ENCODE measurements around the gene EPHA8.
A peak's percentile ranks its signal among the peaks of the same experiment; 100 is the strongest.

EPHA8 gene

DNA sequence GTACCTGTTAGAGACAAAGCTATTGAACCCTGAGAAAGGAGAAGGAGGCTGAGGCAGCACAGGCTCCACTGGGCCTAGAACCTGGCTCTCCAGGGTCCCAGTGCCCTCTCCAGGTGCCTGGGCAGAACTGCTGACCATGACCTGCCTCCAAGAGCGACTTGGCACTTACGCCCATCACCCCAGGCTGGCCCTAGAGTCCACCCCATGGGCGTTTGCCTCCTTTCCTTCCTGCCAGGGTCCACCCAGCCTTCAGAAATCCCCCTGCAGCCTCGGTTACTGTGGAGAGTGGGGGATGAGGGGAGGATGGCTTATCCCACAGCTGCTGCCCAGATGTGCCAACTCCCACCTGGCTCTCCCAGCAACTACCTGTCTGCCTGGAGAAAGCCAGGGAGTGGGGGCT is 58.5 kb downstream of the EPHA8 start:
- Histone ChIP-seq H3K36me3 (ENCODE audit: control insufficient read depth, insufficient read depth, low read length) (no peaks in the 10 kb centered on the region), H3K27ac (ENCODE audit: low read depth, low read length) (no peak overlapping the region), H3K9me3 (ENCODE audit: control insufficient read depth, insufficient read depth, low read depth, low read length) (no peaks in the 10 kb centered on the region), H3K4me1 (ENCODE audit: control insufficient read depth, insufficient read depth, low read length) (peaks cover 9% of the 10 kb centered on the region), H3K27me3 (ENCODE audit: control insufficient read depth, insufficient read depth, low read length) (peaks cover 31% of the 10 kb centered on the region; the same call in 1 of the 2 replicates), H3K4me3 (ENCODE audit: low read depth, low read length) (no peak overlapping the region), H3K9ac (ENCODE audit: low read length) (no peak overlapping the region)

DNA sequence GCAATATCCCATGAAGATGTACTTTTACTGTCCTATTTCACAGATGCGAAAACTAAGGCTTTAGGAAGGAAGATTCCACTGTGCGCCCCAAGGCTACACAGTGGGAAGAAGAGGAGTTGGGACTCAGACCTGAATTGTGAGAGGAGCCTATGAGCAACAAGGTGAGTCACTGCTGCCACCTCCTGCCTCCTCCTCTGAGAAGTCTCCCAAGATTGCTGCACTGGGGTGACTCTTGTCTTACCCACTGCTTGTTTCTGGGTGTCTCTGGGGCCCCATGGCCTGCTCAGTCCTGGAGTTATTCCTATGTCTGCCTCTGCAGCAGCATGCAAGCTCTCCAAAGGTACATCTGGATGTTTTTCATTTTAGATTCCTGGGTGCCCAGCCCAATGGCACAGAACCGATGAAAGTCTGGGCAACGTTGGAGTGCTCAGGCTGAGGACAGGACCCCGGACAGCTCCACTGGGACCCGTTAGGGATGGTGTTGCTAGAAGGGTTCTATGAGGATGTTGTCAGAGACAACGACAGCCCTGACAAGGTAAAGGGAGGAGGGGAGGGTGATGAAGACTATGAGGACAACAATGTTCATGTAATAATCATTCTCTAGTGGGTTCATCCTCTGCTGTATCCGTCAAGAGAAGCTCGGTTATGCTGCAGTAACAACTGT is 62.1 kb downstream of the EPHA8 start:
- H3K27ac ChIP-seq (ENCODE audit: low read depth, low read length): no peak overlapping the region
- peaks cover 21% of the 10 kb centered on the region for H3K4me1 ChIP-seq (ENCODE audit: control insufficient read depth, insufficient read depth, low read length)
- H3K9me3 ChIP-seq (ENCODE audit: control insufficient read depth, insufficient read depth, low read depth, low read length): no peaks in the 10 kb centered on the region
- H3K36me3 ChIP-seq (ENCODE audit: control insufficient read depth, insufficient read depth, low read length): no peaks in the 10 kb centered on the region
- no peak overlapping the region for H3K4me3 ChIP-seq (ENCODE audit: low read depth, low read length)
- peaks cover 20% of the 10 kb centered on the region; the same call in 1 of the 2 replicates for H3K27me3 ChIP-seq (ENCODE audit: control insufficient read depth, insufficient read depth, low read length)
- H3K9ac ChIP-seq (ENCODE audit: low read length): no peak overlapping the region

DNA sequence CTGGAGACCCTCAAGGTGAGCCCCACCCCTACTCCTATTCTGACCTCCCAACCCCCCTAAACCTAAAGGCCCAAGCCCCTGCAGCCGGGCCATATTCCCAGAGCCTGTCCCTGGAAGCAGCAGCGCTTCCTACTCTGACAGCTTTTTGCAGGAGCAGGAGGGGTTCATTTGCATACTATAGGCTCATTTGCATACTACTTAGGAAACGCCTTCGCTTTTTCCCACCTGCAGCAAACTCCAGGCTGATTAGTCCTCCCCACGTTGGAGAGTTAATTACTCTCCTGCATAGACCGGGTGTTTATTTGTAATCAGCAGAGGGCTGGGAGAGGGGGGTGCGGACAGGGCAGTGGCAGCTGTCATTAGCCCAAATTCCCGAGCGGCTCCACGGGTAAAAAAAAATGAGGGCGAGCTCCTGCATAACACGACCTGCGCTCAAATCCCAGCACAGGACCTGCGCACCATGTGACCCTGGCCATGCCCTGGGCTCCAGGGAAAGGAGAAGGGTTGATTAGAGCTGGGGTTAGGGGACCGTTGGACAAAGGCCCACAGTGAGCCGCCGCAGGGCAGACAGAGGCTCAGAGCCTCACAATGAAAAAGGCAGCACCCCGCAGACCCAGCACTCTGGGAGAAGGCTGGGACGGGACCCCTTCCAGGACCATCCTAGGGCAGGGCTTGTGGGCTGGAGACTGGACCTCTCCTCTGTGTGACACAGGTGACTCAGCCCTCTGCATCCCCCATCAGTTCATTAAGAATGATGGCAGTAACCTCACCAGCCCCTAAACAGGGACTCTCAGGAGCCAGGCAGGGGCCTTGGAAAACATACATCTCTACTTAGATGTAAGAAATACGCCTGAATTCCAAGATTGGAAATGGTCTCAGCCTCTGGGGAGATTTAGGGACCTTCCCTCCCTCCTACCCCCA is 63.2 kb downstream of the EPHA8 start:
- peaks cover 19% of the 10 kb centered on the region; the same call in 1 of the 2 replicates for H3K27me3 ChIP-seq (ENCODE audit: control insufficient read depth, insufficient read depth, low read length)
- H3K27ac ChIP-seq (ENCODE audit: low read depth, low read length): no peak overlapping the region
- no peaks in the 10 kb centered on the region for H3K9me3 ChIP-seq (ENCODE audit: control insufficient read depth, insufficient read depth, low read depth, low read length)
- 0 out of 2 replicates have a peak overlapping the region, but pooled peaks have one; percentile 15 for H3K4me3 ChIP-seq (ENCODE audit: low read depth, low read length)
- peaks cover 32% of the 10 kb centered on the region for H3K4me1 ChIP-seq (ENCODE audit: control insufficient read depth, insufficient read depth, low read length)
- no peak overlapping the region for H3K9ac ChIP-seq (ENCODE audit: low read length)
- H3K36me3 ChIP-seq (ENCODE audit: control insufficient read depth, insufficient read depth, low read length): no peaks in the 10 kb centered on the region

DNA sequence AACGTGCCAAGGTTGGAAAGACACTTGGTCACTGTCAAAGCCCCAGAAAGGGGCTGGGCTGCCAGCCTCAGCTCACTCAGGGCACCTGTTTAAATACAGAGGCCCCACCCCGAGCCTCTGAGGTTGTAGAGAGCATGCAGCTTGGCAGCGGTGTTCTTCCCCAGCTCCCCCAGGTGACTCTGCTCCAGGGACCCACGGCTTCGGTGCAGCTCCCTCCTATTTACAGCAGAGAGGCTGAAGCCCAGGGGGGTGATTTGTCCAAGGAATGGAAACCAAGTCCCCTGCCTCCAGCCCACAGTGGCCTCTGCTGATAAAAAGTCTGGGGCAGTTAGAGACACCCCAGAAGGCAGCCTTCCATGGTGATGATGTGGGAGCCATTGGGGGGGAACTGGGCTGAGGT is 64.0 kb downstream of the EPHA8 start:
- Histone ChIP-seq H3K4me1 (ENCODE audit: control insufficient read depth, insufficient read depth, low read length) (peaks cover 35% of the 10 kb centered on the region), H3K27me3 (ENCODE audit: control insufficient read depth, insufficient read depth, low read length) (peaks cover 15% of the 10 kb centered on the region; the same call in 1 of the 2 replicates), H3K9me3 (ENCODE audit: control insufficient read depth, insufficient read depth, low read depth, low read length) (no peaks in the 10 kb centered on the region), H3K36me3 (ENCODE audit: control insufficient read depth, insufficient read depth, low read length) (no peaks in the 10 kb centered on the region), H3K4me3 (ENCODE audit: low read depth, low read length) (no peak overlapping the region), H3K27ac (ENCODE audit: low read depth, low read length) (no peak overlapping the region), H3K9ac (ENCODE audit: low read length) (no peak overlapping the region)

DNA sequence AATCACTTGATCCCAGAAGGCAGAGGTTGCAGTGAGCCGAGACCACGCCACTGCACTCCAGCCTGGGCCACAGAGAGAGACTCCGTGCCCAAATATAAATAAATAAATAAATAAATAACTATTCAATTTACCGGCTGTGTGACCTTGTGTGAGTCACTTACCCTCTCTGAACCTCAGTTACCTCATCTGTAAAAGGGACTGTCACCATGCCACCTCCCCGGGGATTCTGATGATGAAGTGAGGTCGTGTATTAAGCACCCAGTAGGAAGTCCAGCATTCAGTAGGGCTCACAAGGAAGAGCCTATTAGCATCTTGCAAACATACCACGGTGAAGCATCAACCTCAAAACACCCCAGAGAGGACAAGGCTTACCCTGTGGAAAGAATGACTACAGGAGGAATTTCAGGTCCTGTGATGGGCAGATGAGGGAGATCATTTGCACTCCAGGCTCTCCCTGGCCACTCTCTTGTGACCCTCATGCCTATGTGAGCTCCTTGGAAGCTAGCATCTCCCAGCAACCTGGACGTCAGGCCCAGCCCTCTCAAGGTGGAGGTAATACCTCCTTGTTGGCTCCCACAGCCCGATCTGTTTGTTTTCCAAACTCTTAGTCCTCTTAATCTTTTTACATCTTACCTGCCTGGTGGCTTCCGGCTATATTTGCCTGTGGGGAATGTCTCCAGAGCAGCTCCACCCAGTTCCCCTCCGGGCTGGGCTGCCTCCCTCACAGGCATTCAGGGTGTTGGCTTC is 65.6 kb downstream of the EPHA8 start:
- H3K9ac ChIP-seq (ENCODE audit: low read length): no peak overlapping the region
- peaks cover 35% of the 10 kb centered on the region for H3K4me1 ChIP-seq (ENCODE audit: control insufficient read depth, insufficient read depth, low read length)
- H3K27me3 ChIP-seq (ENCODE audit: control insufficient read depth, insufficient read depth, low read length): peaks cover 15% of the 10 kb centered on the region; the same call in 1 of the 2 replicates
- no peaks in the 10 kb centered on the region for H3K9me3 ChIP-seq (ENCODE audit: control insufficient read depth, insufficient read depth, low read depth, low read length)
- no peaks in the 10 kb centered on the region for H3K36me3 ChIP-seq (ENCODE audit: control insufficient read depth, insufficient read depth, low read length)
- no peak overlapping the region for H3K27ac ChIP-seq (ENCODE audit: low read depth, low read length)
- no peak overlapping the region for H3K4me3 ChIP-seq (ENCODE audit: low read depth, low read length)

DNA sequence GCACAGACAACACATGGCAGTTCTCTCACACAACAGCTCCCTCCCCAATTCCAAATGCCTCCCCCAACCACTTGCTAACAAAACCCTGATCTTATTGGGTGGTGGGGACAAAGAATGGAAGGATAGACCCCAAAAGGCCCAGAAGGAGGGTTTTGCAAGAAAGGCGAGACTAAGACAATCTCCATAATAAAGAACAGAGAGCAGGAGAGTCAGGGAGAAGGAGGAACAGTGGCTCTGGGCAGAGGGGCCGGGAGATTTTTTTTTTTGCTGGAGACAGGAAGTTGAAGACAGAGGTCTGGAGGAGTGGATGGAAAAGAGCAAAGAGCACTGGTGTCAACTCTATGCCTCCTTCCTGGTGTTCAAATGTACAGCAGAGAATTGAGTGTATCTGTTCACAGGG is 66.6 kb downstream of the EPHA8 start:
- H3K9me3 ChIP-seq (ENCODE audit: control insufficient read depth, insufficient read depth, low read depth, low read length): peaks cover 7% of the 10 kb centered on the region
- H3K4me3 ChIP-seq (ENCODE audit: low read depth, low read length): no peak overlapping the region
- no peak overlapping the region for H3K9ac ChIP-seq (ENCODE audit: low read length)
- peaks cover 35% of the 10 kb centered on the region for H3K4me1 ChIP-seq (ENCODE audit: control insufficient read depth, insufficient read depth, low read length)
- H3K27me3 ChIP-seq (ENCODE audit: control insufficient read depth, insufficient read depth, low read length): peaks cover 13% of the 10 kb centered on the region; the same call in 1 of the 2 replicates
- H3K27ac ChIP-seq (ENCODE audit: low read depth, low read length): no peak overlapping the region
- H3K36me3 ChIP-seq (ENCODE audit: control insufficient read depth, insufficient read depth, low read length): no peaks in the 10 kb centered on the region

DNA sequence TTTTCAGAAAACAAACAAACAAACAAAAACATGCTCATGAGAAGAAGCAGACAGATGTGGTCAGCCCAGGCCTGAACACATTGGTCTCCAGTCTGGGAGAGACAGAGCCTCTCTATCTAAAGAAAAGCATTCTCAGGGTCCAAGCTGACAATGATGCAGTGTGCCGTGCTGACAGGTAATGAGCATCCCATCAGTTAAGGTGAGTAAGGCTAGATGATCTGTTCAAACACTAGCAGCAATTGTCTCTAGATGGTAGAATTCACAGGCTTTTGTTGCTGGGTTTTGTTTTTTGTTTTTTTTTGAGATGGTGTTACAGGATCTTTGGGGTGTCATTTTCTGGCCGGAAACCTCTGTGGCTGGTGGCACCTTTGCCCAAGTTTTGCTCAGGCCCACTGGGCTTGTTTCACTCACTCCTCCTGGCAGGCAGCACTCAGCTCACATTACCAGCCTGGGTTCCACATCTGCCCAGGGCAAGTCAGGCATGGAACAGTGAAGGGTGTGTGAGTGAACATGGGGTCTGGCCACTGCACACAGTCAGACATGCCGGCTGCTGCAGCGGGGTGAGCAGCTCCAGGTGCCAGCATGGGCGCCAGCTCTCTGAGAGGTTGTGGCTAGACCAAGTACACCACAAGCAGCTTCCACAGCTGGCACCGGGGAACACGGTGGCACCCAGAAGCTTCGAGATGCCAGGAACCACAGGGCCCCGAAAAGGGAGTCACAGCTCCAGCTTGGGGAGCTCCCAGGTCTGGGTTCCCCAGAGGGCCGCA is 70.6 kb downstream of the EPHA8 start:
- no peaks in the 10 kb centered on the region for H3K27me3 ChIP-seq (ENCODE audit: control insufficient read depth, insufficient read depth, low read length)
- no peak overlapping the region for H3K27ac ChIP-seq (ENCODE audit: low read depth, low read length)
- H3K4me1 ChIP-seq (ENCODE audit: control insufficient read depth, insufficient read depth, low read length): peaks cover 27% of the 10 kb centered on the region
- H3K9me3 ChIP-seq (ENCODE audit: control insufficient read depth, insufficient read depth, low read depth, low read length): peaks cover 11% of the 10 kb centered on the region
- H3K9ac ChIP-seq (ENCODE audit: low read length): no peak overlapping the region
- no peaks in the 10 kb centered on the region for H3K36me3 ChIP-seq (ENCODE audit: control insufficient read depth, insufficient read depth, low read length)
- H3K4me3 ChIP-seq (ENCODE audit: low read depth, low read length): no peak overlapping the region

DNA sequence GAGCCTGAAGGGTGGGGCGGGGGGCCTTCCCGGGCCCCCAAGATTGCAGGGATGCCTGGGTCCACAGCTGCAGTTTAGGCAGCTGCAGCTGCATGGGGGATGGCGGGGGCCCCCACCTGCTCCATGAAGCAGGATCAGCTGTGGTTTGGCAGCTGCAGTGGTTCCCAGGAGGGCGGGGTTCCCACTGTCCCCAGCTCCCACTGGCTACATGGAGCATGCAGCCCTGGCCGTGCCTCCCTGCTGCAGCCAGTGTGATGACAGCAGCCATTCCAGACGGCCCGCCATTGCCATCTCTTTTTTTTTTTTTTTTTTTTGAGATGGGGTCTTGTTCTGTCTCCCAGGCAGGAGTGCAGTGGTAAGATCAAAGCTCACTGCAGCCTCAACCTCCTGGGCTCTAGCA is 72.1 kb downstream of the EPHA8 start:
- H3K36me3 ChIP-seq (ENCODE audit: control insufficient read depth, insufficient read depth, low read length): no peaks in the 10 kb centered on the region
- no peaks in the 10 kb centered on the region for H3K27me3 ChIP-seq (ENCODE audit: control insufficient read depth, insufficient read depth, low read length)
- H3K9ac ChIP-seq (ENCODE audit: low read length): no peak overlapping the region
- H3K9me3 ChIP-seq (ENCODE audit: control insufficient read depth, insufficient read depth, low read depth, low read length): peaks cover 11% of the 10 kb centered on the region
- H3K27ac ChIP-seq (ENCODE audit: low read depth, low read length): no peak overlapping the region
- H3K4me1 ChIP-seq (ENCODE audit: control insufficient read depth, insufficient read depth, low read length): peaks cover 20% of the 10 kb centered on the region
- no peak overlapping the region for H3K4me3 ChIP-seq (ENCODE audit: low read depth, low read length)

DNA sequence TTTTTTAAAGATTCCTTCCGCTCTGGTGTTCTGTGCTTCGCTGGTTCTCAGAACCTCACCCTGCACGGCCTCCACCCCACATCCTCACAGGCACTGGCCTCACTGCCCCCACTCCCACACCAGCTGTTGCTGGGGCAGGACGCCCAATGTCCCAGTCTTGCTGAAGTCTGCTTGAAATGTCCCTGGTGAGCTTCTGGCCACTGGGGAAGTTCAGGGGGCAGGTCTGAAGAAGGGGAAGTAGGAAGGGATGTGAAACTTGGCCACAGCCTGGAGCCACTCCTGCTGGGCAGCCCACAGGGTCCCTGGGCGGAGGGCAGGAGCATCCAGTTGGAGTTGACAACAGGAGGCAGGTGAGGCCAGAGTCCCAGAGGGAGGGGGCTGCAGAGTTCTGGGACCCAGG is 73.1 kb downstream of the EPHA8 start, which contains the start of gene C1QA:
Gene C1QA, plus strand, starts transcription at position 276 of the 400 bp plus-strand sequence. CDS start 989 bp downstream, outside the sequence.
- 0 out of 2 replicates have a peak, but pooled peaks cover 3% of the 10 kb centered on the region for H3K27me3 ChIP-seq (ENCODE audit: control insufficient read depth, insufficient read depth, low read length)
- no peak within 1 kb of the TSS for H3K4me3 ChIP-seq (ENCODE audit: low read depth, low read length)
- H3K4me1 ChIP-seq (ENCODE audit: control insufficient read depth, insufficient read depth, low read length): peaks cover 11% of the 10 kb centered on the region
- peaks cover 11% of the 10 kb centered on the region for H3K9me3 ChIP-seq (ENCODE audit: control insufficient read depth, insufficient read depth, low read depth, low read length)
- no peaks in the 10 kb centered on the region for H3K36me3 ChIP-seq (ENCODE audit: control insufficient read depth, insufficient read depth, low read length)
- H3K9ac ChIP-seq (ENCODE audit: low read length): no peak within 1 kb of the TSS
- H3K27ac ChIP-seq (ENCODE audit: low read depth, low read length): no peak within 1 kb of the TSS

DNA sequence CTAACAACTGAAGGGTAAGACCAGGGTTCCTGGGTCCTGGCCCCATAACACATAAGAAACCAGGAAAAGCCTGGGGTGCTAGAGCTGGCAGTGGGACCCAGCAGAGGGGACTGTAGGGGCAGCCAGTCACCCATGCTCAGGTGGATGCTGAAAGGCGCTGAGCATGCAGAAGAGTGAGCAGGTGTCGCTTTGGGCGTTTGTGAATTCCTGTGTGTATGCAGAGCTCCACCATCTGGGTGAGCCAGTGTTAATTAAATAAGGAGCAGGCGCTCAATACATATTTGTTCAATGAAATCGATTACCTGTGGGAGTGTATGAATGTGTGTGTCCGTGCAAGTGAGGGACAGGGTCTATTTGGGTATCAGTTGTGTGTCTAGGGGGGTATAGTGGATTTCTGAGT is 73.6 kb downstream of the EPHA8 start:
- Histone ChIP-seq H3K4me3 (ENCODE audit: low read depth, low read length) (no peak overlapping the region), H3K27me3 (ENCODE audit: control insufficient read depth, insufficient read depth, low read length) (0 out of 2 replicates have a peak, but pooled peaks cover 6% of the 10 kb centered on the region), H3K4me1 (ENCODE audit: control insufficient read depth, insufficient read depth, low read length) (peaks cover 9% of the 10 kb centered on the region), H3K27ac (ENCODE audit: low read depth, low read length) (no peak overlapping the region), H3K36me3 (ENCODE audit: control insufficient read depth, insufficient read depth, low read length) (no peaks in the 10 kb centered on the region), H3K9ac (ENCODE audit: low read length) (no peak overlapping the region), H3K9me3 (ENCODE audit: control insufficient read depth, insufficient read depth, low read depth, low read length) (peaks cover 11% of the 10 kb centered on the region)

Measured in HUES6 (cell line).